Measurements from ENCODE around the gene CSMD2.

GRCh38 chr1:34029515-34029914 is 135.5 kb downstream of the CSMD2 start:
- TF ChIP-seq CTCF (IDR thresholded peaks at IDR 0.05; ENCODE audit: low read depth, low read length) (no peak), EZH2phosphoT487 (IDR thresholded peaks at IDR 0.05; ENCODE audit: low read depth) (no peak)
